Head of caudate nucleus (tissue), 42 donors: ENCODE results near the gene PXK.

Experiments used
- DNase-seq, 42 donors: peaks; one replicate each; pipeline versions ENCODE4 v3.0.0 to v3.0.0-alpha.2; 2020 to 2021; ENCODE audit warnings: mixed read lengths in 7 of 42
- intact Hi-C: fragments of 100-400 bp; cut with DNase I; formaldehyde crosslinking; loops from one replicate; pipeline ENCODE4 v1.15.0; 2022

PXK gene

DNA sequence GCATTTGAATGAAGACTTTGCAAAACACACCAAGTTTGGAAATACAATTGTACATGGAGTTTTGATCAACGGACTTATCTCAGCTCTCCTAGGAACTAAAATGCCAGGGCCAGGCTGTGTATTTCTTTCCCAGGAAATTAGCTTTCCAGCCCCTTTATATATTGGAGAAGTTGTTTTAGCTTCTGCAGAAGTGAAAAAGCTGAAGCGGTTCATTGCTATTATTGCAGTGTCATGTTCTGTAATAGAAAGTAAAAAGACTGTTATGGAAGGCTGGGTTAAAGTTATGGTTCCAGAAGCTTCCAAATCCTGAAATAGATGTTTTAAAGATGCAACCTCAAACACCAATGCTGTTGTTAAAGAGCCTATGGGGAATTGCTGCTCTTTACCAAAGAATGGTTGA lies 14.9 kb upstream of the PXK start:
- no peak for DNase-seq
- intact Hi-C loops: no loop called here

GRCh38 chr3:58321791-58322190 lies 10.9 kb upstream of the PXK start:
- intact Hi-C loops: loop anchor here (5.0 kb wide), 1 partner anchor 216 kb away; the partner anchor contains the start of gene ACOX2
- no peak for DNase-seq

GRCh38 chr3:58322793-58323192 lies 9.9 kb upstream of the PXK start:
- intact Hi-C loops: loop anchor here (5.0 kb wide), 1 partner anchor 215 kb away; the partner anchor contains the start of gene ACOX2
- peak in 1 of 42 donors; percentile 9 for DNase-seq

GRCh38 chr3:58323529-58324390 lies 8.9 kb upstream of the PXK start:
- peak in 9 of 42 donors; percentile 25 to 58 (median 34) for DNase-seq
- intact Hi-C loops: loop anchor here (5.0 kb wide), 1 partner anchor 214 kb away; the partner anchor contains the start of gene ACOX2

DNA sequence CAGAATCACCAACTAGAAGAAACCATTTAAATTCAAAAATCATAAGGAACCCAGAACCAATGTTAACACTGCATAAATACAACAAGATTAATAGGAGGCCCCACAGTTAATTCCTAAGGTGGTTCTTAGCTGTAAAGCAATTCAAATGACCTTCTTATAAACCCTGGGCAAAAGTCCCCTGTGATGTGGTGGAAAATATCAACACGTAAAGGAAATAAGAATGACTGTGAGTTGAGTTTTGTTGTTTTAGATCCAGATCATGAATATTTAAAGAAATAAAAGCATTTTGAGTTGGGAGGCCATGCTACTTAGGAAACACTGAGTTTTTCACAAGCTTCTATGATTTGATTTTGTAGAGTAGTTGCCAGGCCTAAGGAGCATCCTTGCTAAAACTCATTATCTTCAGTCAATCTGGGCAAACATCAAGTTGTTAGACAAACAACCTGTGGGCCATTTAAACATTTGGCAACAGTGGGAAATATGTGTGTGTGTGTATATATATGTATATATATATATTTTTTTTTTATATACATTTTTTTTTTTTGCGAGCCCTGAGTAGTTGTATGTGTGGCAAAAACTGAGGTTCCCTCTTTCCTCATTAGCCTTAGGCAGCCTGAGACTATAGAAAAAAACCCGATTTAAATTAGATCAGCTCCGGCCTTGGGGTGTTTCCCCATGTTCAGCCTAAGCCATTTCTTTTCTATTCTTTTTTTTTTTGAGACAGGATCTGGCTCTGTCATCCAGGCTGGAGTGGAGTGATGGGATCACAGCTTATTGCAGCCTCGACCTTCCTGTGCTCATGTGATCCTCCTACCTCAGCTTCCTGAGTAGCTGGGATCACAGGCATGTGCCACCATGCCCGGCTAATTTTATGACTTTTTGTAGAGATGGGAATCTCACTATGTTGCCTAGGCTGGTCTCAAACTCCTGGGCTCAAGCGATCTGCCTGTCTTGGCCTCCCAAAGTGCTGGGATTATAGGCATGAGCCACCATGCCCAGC lies 8.0 kb upstream of the PXK start:
- intact Hi-C loops: loop anchor here (5.0 kb wide), 1 partner anchor 213 kb away; the partner anchor contains the start of gene ACOX2

GRCh38 chr3:58325525-58325992 lies 7.1 kb upstream of the PXK start:
- intact Hi-C loops: no loop called here
- no peak for DNase-seq

More for the DNA sequence above, 8.0 kb upstream of the PXK start:
- no peak for DNase-seq

- intact Hi-C loops: no loop called here
- no peak for DNase-seq
Measured at GRCh38 chr3:58326267-58326900, 6.3 kb upstream of the PXK start.

GRCh38 chr3:58329150-58329921 lies 3.4 kb upstream of the PXK start:
- intact Hi-C loops: no loop called here
- DNase-seq: no peak

DNA sequence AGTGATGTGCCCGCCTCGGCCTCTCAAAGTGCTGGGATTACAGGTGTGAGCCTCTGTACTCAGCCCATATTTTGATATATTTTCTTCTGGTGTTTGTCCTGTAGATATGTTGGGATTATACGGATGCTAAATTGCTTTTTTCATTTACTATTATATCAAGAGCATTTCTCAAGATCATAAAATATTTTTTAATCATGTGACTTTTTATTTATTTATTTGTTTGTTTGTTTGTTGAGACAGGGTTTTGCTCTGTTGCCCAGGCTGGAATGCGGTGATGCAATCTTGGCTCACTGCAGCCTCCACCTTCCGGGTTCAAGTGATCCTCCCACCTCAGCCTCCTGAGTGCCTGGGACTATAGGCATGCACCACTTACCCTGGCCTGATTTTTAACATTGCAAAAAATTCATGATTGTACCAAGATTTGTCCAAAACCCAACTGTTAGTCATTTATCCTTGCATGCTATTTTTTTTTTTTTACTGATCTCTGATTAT lies 2.7 kb upstream of the PXK start:
- DNase-seq: no peak

DNA sequence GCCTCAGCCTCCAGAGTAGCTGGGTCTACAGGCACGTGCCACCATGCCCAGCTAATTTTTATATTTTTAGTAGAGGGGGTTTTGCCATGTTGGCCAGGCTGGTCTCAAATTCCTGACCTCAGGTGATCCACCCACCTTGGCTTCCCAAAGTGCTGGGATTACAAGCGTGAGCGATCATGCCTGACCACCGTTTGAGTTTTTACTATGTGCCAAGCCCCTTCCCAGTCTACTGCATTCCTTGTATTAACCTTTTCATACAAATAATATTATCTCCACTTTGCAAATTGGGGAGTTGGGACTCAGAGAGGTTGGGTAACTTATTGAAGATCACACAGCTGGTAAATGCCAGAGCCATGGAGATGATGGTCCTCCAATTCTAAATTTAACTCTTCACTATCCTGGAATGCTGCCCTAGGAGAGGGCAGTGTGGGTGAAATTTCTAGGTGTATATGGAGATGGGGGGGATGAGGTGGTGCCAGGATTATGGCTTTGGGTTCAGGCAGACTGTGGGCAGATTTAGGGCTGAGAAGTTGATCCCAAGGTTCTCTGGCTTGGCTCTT lies 1.0 kb upstream of the PXK start:
- no peak for DNase-seq
- intact Hi-C loops: loop anchor here (5.0 kb wide), 4 partner anchors 56 to 161 kb away; partner anchors contain the start of genes KCTD6 and PDHB

More for the DNA sequence above, 2.7 kb upstream of the PXK start:
- intact Hi-C loops: loop anchor here (5.0 kb wide), 4 partner anchors 57 to 162 kb away; partner anchors contain the start of genes KCTD6 and PDHB

- peak in 39 of 42 donors; percentile 29 to 77 (median 57) for DNase-seq
- intact Hi-C loops: loop anchor here (5.0 kb wide), 4 partner anchors 54 to 159 kb away; partner anchors contain the start of genes KCTD6 and PDHB
Measured at GRCh38 chr3:58333206-58334012, 717 bp downstream of the PXK start.

DNA sequence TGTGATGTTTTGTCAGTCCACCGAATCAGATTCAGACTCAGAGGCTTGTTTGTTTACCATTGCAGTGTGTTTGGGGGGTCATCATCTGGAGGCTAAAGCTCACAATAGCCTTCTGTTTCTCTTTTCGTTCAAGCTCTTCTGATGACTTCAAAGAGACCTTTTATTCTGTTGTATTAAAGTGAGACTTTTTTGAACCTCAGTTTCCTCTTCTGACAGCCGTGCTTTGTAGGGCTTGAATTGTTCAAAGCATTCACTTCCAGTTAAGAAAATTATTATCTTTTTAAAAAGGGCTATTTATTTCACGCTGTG lies 1.3 kb downstream of the PXK start:
- intact Hi-C loops: loop anchor here (5.0 kb wide), 4 partner anchors 53 to 158 kb away; partner anchors contain the start of genes KCTD6 and PDHB
- peak in 24 of 42 donors; percentile 14 to 78 (median 44) for DNase-seq

GRCh38 chr3:58334506-58334884 lies 1.8 kb downstream of the PXK start:
- intact Hi-C loops: loop anchor here (5.0 kb wide), 4 partner anchors 53 to 158 kb away; partner anchors contain the start of genes KCTD6 and PDHB
- no peak for DNase-seq

GRCh38 chr3:58335652-58335947 lies 2.9 kb downstream of the PXK start:
- intact Hi-C loops: no loop called here
- no peak for DNase-seq

- DNase-seq: no peak
- intact Hi-C loops: no loop called here
Measured at GRCh38 chr3:58336135-58336882, 3.6 kb downstream of the PXK start.

DNA sequence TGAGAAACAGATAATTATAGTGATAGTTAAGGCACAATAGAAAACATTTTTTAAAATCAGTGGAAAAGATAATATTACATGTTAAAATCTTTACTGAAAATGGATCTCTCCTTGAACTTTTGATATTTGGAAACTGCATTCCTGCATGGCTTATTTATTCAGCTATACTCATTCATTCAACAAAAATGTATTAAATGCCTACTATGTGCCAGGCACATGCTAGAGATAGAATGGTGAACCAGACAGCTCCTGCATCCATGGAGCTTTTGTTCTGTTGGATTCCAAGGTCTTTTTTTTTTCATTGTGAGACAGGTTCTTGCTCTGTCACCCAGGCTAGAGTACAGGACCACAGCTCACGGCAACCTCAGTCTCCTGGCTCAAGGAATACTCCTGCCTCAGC lies 4.5 kb downstream of the PXK start:
- no peak for DNase-seq
- intact Hi-C loops: no loop called here
